HG02885 (cell line): Measurements from ENCODE around the gene BICC1.
A peak's percentile ranks its signal among the peaks of the same experiment; 100 is the strongest.

Source experiments
- ATAC-seq: cut with Tn5 transposase; IDR thresholded peaks from one replicate; pipeline ENCODE4 v1.9.1; 2021; ENCODE audit warnings: mild to moderate bottlenecking; ENCODE audit not compliant: unreplicated experiment, poor library complexity

The BICC1 gene

DNA sequence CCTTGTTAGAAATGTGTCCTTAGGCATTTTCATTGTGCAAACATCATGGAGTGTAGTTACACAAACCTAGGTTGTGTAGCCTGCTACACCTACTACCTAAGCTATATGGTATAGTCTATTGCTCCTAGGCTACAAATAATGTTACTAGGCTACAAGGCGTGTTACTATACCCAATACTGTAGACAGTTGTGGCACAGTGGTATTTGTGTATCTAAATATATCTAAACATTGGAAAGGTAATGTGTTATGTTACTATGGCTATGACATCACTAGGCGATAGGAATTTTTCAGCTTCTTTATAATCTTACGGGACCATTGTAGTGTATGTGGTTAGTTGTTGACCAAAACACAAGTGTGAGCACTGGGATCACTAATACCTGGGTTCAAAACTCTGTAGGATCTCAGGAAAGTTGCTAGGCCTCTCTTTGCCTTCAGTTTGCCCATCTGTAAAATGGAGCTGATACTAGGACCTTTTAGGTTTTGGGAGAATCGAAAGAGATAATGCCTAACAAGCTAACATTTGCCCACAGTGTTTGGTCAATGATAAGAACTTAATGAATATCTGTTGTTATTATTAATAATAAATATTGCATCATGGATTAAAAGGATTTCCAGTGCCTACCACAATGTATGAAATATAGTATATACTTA is 2.7 kb downstream of the BICC1 start:
- ATAC-seq, result no peak

DNA sequence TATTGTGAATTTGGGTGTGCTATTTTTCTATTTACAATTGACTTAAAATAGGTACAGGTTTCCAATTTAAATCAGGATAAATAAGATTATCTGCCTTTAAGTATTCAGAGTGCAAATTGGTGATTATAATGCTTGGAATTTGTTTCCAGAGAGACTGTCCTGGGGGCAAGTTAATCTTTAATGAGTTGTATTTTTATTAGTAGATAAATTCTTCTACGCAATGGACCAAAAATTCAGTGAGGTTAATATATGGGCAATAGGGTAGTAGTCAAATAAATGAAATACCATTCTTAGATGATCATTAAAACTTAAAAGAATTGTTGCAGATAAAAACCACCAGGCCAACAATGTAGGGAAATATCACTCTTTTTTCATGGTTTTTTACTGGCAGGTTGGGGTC is 3.4 kb downstream of the BICC1 start:
- no peak for ATAC-seq

DNA sequence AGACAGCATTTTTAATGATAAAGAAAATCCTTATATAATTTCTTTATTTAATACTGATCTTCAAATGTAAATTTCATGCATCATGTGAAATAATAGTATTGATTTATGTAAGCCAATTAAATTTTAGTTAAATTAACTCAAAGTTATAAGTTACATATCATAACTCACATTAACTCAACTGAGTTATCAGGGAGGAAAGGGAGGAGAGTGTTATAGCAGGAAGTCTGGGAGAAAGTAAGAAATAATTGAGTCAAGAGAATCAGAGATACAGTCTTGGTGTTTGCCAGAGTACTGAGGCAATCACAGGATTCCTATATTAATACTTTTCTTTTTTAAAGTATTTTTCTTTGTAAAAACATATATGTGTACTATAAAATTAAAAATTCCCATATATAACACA is 4.0 kb downstream of the BICC1 start:
- ATAC-seq, result no peak

DNA sequence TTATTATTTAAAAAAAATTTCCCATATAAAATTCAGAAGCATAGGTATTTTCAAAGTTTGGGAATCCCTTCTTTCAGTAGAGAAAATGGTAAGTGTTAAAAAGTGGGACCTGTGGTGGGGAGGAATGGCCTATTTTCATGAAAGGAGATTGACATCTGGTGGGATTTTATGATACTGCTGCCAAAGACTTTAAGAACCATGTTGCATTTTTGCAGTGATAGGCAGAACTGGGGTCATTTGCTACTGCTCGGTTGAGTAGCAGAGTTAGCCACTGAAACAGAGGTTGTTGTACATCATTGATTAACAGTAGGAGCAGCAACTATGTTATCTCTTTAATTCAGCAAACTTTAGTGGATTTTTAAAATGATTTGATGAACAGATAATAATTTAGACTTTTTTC is 4.4 kb downstream of the BICC1 start:
- no peak for ATAC-seq

DNA sequence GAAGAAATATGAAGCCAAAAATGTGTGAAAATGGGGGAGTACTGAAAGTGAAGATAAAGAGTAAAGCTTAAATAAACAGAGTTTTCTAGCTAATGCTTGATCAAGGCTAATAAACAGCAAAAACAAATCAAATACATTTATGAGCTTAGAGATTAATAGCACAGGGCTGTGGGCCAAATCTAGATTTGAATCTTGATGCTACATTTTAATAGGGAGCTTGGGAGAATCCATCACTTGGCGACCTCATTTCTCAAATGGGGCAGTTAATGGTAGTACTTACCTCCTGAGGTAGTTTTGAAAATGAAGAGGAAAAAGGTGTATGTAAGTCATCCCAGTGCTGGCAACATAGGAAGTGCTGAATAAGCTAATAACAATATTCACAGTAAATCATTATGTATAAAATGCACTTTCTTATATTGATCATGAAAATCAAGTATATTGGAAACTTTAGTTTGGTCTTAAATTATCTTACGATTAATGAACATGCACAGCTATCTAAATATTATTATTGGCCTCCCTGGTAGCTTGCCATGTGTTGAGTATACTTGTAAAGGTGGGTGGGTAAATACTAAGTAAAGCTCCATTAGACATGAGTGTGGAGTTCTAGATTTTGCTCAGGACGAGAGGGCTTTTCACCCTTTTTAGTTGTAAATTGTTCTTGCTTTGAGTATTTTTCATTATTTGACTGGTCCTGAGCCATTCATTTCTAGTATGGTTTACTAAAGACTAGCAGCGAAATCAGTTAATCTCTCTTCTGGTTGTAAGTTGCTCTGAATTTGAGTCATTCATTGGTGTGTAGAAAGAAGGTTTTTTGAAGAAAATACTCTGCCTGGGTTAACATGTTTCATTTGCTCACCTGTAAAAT is 5.1 kb downstream of the BICC1 start:
- no peak for ATAC-seq

DNA sequence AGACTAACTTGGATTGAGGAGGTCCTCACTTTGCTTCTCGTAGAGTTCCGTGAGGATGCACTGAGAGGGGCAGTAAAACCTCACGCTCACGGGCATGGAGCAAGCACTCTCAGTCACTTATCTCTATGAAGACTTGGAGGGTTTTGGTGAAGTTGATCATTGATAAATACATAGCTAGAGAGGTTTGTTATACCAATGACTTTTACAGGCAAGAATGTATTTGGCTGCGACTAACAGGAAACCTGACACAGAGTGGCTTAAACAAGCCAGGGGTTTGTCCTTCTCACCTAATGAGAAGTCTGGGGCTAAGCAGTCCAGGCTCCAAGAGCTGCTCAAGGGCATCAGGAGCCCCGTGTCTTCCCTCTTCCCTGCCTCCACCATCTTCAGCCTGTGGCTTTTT is 6.1 kb downstream of the BICC1 start:
- ATAC-seq, result no peak

DNA sequence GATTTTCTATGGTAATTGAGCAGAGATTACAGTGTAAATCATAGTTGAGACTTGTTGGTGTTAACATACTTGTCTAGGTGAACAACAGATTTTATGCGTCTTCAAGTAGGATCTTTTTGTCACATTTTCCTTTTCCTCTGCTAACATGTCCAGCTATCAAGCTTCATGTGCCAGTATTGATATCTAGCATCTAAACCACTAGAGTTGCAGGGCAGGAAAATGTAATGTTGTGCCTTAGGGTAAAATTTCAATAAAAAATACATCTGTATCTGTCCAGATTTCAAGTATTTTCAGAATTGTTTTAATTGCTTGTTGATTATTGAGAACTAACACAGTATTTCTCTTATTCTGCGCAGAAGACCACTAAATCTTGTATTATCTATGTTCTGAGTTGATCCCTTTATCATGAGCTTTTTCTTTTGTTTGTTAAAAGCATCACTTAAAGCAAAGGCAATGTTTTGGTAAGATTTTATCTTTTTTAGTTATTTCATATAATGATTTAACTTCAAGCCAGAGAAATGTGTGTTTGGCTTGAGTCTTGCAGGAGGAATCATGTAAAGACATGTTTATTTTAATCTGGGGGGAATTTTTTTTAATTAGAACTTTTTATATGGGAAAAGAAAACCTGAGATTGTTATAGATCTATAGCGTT is 16.5 kb downstream of the BICC1 start:
- ATAC-seq, result no peak

DNA sequence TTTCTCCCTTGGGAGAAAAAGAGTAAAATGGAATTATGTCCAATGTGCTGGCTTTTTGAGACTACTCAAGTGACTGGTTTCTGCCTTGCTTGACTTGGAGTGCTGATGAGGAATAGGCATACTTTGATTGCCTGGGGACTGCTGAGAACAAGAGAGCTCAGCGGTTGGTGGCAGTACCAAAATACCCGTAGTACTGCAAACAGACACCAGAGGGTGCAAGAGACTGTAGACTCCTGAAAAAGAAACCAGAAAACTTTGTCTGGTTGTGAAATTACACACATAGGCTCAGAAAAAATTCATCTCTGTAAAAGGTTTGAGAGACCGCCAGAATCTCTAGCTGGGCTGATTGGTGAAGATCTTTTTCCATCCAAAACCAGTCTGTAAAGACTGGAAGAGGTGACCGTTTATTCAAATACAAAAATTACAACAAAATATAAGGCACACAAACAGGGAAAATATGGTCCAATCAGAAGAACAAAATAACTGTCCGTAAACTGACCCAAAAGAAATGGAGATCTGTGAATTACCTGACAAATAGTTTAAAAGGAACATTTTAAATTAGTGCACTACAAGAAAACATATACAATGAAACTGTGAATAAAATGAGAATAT is 18.5 kb downstream of the BICC1 start:
- ATAC-seq, result peak; percentile 99

DNA sequence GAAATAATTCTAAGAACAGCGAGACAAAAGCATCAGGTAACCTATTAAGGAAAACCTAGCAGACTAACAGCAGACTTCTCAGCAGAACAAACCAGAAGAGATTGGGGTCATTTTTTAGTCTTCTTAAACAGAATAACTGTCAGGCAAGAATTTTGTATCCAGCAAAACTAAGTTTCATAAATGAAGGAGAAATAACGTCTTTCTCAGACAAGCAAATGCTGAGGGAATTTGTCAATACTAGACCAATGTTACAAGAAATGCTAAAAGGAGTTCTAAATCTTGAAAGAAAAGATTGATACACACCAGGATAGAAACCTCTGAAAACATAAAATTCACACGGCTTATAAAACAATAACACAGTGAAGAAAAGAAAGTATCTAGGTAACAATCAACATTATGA is 22.6 kb downstream of the BICC1 start:
- ATAC-seq, result no peak

DNA sequence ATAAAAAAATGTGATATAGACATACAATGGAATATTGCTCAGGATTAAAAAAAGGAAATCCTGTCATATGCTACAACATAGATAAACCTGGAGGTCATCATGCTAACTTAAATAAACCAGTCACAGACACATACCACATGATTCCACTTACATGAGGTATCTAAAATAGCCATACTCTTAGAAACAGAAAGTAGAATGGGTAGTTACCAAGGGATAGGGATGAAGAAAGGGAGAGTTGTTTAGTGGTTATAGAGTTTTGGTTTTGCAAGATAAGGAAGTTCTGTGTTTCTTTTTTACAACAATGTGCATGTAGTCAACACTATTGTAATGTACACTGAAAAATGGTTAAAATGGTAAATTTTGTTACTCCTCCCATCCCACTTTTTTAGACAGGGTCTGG is 30.5 kb downstream of the BICC1 start:
- no peak for ATAC-seq

DNA sequence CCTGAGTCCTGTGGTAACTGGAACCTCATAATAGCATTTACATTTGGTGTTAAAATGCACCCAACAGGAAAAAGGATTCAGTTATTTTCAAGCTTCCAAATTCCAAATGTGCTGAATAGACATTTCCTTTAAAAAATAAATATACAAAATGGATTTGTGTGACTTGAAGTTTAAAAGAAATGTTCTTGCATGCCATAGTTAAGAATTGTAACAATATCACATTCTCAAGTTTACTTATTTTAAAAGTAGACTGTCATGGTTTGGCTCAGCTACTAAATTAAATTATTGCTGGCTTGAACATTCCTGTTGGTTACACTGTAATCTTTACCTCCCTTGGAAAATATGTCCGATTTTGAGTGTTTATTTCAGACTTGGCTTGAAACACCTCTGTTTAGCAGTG is 31.5 kb downstream of the BICC1 start:
- no peak for ATAC-seq

DNA sequence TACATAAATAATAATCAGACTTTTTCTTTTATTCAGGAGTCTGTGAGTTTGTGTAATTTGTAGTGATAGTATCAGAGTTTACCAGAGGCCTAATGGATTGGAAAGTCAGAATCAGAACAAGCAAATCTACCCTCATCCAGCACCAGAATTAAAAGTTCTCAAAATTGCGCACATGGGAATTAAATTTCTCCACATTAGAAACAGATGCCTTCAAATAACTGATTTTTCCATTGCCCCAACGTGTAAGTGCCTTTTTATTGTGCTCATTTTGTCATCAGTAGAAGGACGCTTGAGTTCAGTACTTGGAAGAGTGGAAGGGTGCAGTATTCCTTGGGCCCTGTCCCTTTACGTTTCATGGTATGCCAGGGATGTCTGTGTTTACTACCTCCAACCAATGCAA is 32.8 kb downstream of the BICC1 start:
- no peak for ATAC-seq

DNA sequence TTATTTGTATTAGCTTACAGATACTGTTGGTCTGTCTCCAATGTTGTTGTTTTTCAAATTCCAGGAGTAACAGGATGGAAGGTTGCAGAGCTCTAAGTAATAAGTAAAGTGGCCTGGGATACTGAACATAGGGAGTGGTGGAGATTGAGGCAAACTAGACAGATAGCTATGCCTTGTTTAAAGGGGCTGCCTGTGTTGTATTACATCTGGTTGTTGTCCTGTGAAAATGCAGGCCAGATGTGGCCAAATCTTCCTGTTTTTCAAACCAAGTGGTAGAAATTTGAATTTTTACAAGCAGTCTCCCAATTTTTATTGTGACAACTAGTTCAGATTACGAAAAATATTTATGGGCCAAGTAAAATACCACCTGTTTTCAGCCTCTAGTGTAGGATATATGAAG is 33.5 kb downstream of the BICC1 start:
- no peak for ATAC-seq

DNA sequence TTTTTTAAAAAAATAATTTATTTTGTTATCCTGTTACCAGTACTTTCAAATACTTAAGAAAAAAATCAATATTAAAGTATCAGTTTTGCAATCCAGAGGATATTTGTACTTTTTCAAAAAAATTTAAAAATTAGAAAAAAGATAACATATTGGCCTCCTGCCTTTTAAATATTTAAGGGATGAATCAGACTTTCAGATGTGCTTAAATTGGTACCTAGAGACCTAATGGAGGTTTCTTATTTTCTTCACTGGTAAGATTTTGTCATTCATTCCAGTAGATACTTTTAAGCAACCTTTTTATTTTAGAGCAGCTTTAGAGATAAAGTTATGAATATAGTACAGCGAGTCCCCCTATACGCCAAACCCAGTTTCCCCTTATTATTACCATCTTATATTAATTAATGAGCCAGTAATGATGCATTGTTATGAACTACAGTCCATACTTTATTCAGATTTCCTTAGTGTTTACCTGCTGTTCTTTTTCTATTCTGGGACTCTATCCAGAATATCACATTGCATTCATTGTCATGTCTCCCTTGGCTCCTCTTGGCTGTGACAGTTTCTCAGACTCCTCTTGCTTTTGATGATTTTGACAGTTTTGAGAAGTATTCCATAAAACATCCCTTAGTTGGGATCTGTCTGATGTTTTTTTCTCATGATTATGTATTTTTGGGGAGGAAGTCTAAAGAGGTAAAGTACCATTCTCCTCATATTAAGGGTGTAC is 34.2 kb downstream of the BICC1 start:
- no peak for ATAC-seq

DNA sequence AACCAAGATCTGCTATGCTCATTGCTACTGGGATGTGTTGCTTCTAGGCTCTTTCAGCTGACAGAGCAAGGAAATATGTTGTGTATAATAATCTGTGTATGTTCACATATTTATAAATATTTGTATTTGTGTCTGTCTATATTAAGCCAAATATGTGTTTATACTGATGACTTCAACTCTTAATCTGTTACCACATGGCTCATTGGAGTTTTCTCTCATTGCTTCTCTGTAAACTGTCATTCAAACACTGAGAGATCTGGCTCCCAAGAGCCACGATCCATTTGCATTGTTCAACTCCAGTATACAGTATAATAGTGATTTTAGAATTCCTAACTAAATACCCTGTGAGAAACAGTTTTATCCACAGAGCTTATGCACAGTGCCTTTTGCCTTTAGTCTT is 35.3 kb downstream of the BICC1 start:
- ATAC-seq, result no peak

DNA sequence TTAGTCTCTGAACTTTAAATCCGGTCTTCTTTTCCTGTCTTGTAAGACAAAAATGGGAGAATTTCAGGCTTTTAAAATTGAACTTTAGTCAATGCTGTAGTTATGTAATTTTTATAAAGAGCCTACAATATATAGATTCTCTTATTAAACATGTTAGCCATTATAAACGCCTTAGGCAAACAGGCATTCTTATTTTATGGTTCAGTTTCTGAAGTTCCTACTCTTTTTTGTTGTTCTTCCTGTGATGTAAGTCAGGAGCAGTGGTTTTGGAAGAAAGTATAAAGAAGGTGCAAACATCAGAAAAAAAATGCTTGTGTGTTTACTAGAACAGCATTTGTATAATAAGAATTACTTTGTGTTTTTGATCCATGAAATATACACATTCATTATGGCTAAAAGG is 41.6 kb downstream of the BICC1 start:
- ATAC-seq, result no peak

DNA sequence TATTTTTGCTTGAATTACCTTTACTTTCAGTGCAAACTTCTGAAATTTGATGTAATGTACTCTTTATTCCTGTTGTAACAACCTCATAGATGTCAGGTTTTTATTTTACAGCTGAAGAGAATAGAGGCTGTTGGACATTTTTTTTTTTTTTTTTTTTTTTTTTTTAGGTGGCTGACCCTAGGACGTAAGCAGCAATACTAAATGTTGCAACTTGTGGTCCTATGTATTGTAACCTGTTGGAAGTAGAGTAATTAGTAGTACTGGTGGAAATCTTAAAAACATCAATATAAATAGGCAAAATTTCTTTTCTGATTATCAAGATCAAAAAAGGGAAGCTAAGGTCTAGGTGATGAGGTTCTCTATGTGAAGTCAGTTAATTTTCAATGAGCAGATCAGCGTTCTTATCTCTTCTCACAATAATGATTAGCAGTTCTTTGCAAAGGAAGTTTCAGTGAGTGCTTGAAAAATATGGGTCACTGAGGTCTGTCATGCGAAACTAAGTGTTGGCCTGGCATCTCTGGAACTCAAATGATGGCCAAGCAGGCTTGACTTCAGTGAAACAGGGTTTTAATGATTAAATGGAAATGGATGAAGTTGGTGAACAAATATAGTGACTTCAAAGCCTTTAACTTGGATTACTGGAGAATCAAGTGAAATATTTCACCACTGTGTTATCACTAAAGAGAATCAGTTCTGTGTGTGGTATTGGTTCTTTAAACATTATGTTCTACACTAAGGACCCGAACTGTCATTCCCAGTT is 42.7 kb downstream of the BICC1 start:
- ATAC-seq, result no peak

DNA sequence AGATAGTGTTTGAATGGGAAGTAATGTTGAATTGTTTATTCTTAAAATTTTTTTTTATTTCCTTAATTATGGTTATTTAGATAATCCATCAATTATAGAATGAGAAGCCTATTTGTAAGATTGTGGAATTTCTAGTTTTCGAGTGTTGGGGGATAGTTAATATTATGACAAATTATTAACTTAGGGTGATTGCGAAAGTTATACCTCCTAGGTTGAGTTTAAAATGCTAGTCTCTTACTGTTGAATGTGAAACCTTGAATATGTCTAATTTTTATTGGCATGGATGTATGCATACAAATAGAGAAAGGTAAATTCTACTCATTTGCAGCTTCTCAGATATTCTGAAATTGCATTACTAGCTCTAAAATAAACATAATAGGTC is 43.2 kb downstream of the BICC1 start:
- ATAC-seq, result no peak

DNA sequence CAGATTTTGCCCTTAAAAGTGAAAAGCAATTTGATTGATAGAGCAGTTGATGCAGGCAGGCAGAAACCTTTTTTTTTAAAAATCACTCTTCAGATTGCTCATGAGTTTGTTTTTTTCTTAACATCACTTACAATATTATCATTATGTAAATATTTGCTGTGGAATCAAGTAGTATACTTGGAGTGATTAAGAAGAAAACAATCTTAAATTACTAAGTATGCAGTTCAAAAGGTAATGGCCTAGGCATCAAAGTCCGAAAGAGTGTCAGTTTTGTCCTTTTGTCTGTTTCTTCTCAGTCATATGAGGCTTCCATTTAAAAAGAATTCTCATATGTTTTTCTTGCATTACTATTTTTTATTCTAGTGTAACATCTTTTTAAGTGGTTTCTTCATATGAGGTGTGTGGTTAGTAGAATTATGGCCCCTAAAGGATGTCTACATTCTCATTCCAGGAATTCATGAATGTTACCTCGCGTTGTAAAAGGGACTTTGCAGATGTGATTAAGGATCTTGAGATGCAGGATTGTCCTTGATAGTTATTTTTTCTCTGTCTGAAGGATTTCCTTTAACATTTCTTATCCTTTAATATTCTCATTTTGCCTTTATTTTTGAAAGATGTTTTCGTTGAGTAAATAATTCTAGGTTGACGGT is 44.0 kb downstream of the BICC1 start:
- no peak for ATAC-seq
